ENCODE measurements around the gene TMEM145.

TMEM145 gene

GRCh38 chr19:42361545-42361910 lies 48.4 kb downstream of the TMEM145 start:
- DNase-seq (ENCODE audit: low read depth in 2 of 2): no peak

GRCh38 chr19:42362342-42362741 lies 49.2 kb downstream of the TMEM145 start:
- DNase-seq (ENCODE audit: low read depth in 2 of 2): no peak

- DNase-seq (ENCODE audit: low read depth in 2 of 2): no peak
These were observed 49.9 kb downstream of the TMEM145 start for GRCh38 chr19:42362891-42363440.

- DNase-seq (ENCODE audit: low read depth in 2 of 2): no peak
These were observed 50.7 kb downstream of the TMEM145 start for GRCh38 chr19:42363614-42364346.

GRCh38 chr19:42366673-42367072 lies 53.6 kb downstream of the TMEM145 start:
- no peak for DNase-seq (ENCODE audit: low read depth in 2 of 2)

- DNase-seq (ENCODE audit: low read depth in 2 of 2): no peak
These were observed 54.8 kb downstream of the TMEM145 start for GRCh38 chr19:42367929-42368328.

GRCh38 chr19:42368360-42368759 lies 55.3 kb downstream of the TMEM145 start:
- no peak for DNase-seq (ENCODE audit: low read depth in 2 of 2)

GRCh38 chr19:42368765-42369164 lies 55.7 kb downstream of the TMEM145 start:
- DNase-seq (ENCODE audit: low read depth in 2 of 2): no peak

- DNase-seq (ENCODE audit: low read depth in 2 of 2): no peak
These were observed 56.4 kb downstream of the TMEM145 start for GRCh38 chr19:42369433-42370067.

- no peak for DNase-seq (ENCODE audit: low read depth in 2 of 2)
These were observed 57.0 kb downstream of the TMEM145 start for GRCh38 chr19:42370068-42370520.

GRCh38 chr19:42370626-42371175 lies 57.6 kb downstream of the TMEM145 start:
- DNase-seq (ENCODE audit: low read depth in 2 of 2): no peak

All from stimulated activated CD8-positive, alpha-beta memory T cell treated with anti-CD3 and anti-CD28 coated beads, Interleukin-15, amount 100 ng/mL, for 48 hours (primary cell).